Prostate gland (tissue), 2 donors: Measurements from ENCODE around the gene MEIS2. TPM values are rescaled to one million over a fixed set of nuclear protein-coding genes. Genes with fewer than 3 reads are reported as not detected.

Source experiments
- DNase-seq: peaks from one replicate; pipeline ENCODE4 v3.0.0-alpha.2; 2019; ENCODE audit warnings: low spot score
- H3K27ac ChIP-seq, 2 donors: fragments of 200-600 bp; sonication (generic); 2 replicates each; pipeline ENCODE4 v1.5.1; 2017 to 2019
- H3K27me3 ChIP-seq: fragments of 200-600 bp; sonication (generic); replicated peaks from 2 replicates; pipeline ENCODE4 v1.5.1; 2019; ENCODE audit not compliant: insufficient read depth
- H3K36me3 ChIP-seq, 2 donors: fragments of 200-600 bp; sonication (generic); 1 replicate in 1 of 2; 2 replicates in 1 of 2; pipeline versions ENCODE4 v1.5.1 to v1.8.1; 2017 to 2019
- H3K4me1 ChIP-seq: fragments of 200-600 bp; sonication (generic); replicated peaks from 2 replicates; pipeline ENCODE4 v1.5.1; 2019
- H3K4me3 ChIP-seq, 2 donors: fragments of 200-600 bp; sonication (generic); 2 replicates each; pipeline ENCODE4 v1.5.1; 2017 to 2019
- H3K9me3 ChIP-seq: fragments of 200-600 bp; sonication (generic); 2 replicates; pipeline ENCODE4 v1.5.1; 2017
- POLR2A ChIP-seq: fragments of 450-650 bp; IDR thresholded peaks from one replicate; pipeline ENCODE4 v1.6.1; 2016; ENCODE audit warnings: antibody characterized with exemption, mild to moderate bottlenecking
- POLR2AphosphoS5 ChIP-seq: sonication (generic); formaldehyde crosslinking; IDR thresholded peaks from one replicate; pipeline ENCODE4 v1.6.1; 2017; ENCODE audit warnings: antibody characterized with exemption
- WGBS: methylation state at CpG from one replicate; pipeline ENCODE4 v1.1.5; 2018; 5-methylcytosine and 5-hydroxymethylcytosine counted together
- intact Hi-C: fragments of 100-400 bp; cut with DNase I; formaldehyde crosslinking; loops from one replicate; pipeline ENCODE4 v1.14.2; 2022
- total RNA-seq, 2 donors: library from RNA; depleted of rRNA; stranded (reverse); fragments of >200 nt; gene quantifications; one replicate each; pipeline ENCODE4 v1.1.0, GENCODE V29; 2016
- TF ChIP-seq, protein P1 (sequence below), 4 experiments: fragments of 200-600 bp in 2 of 4; fragments of 450-650 bp in 2 of 4; sonication (generic) in 2 of 4; IDR thresholded peaks; 1 replicate in 3 of 4; 2 replicates in 1 of 4; pipeline ENCODE4 v1.5.1; 2016 to 2019; ENCODE audit warnings: antibody characterized with exemption in 4 of 4, mild to moderate bottlenecking in 2 of 4, moderate library complexity in 2 of 4

The MEIS2 gene
- total RNA-seq, 2 donors from 2014 or later = 53.4 to 73.2 TPM

DNA sequence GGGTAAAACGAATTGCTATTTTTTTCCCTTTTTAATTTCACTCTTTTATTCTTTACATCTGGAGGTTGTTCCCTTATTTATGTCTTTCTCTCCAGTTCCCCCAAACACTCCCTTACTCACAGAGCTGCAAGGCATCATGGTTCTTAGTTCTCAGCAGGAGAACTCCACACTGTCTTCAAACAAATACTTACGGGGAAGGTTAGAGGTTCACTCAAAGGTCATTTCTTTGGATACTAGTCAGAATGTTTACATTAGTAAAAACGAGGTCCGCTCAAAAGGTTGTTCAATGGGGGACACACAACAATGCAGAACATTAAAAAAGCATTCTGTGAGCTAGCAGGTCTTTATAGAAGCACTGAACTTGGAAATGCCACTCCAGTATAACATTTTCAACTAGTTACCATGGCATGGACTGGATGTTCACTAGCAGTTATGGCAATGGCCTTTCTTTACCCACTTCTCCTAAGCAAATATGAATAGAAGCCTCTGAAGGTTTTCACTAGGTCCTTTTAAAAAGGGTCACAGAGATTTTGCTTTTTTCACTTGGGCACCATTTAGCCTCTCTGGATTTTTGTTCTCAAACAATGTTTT is 201.7 kb downstream of the MEIS2 start:
- Histone ChIP-seq H3K27ac (no peak overlapping the region), H3K9me3 (no peaks in the 10 kb centered on the region), H3K27me3 (no peaks in the 10 kb centered on the region), H3K4me3 (no peak overlapping the region), H3K4me1 (no peaks in the 10 kb centered on the region), H3K36me3 (peaks cover 0 to 7% of the 10 kb centered on the region in 2 donors)
- intact Hi-C loops = no loop called here
- 43% methylated on average over 4 of the region's 4 CpGs for WGBS
- DNase-seq = no peak
- TF ChIP-seq, protein P1, sequence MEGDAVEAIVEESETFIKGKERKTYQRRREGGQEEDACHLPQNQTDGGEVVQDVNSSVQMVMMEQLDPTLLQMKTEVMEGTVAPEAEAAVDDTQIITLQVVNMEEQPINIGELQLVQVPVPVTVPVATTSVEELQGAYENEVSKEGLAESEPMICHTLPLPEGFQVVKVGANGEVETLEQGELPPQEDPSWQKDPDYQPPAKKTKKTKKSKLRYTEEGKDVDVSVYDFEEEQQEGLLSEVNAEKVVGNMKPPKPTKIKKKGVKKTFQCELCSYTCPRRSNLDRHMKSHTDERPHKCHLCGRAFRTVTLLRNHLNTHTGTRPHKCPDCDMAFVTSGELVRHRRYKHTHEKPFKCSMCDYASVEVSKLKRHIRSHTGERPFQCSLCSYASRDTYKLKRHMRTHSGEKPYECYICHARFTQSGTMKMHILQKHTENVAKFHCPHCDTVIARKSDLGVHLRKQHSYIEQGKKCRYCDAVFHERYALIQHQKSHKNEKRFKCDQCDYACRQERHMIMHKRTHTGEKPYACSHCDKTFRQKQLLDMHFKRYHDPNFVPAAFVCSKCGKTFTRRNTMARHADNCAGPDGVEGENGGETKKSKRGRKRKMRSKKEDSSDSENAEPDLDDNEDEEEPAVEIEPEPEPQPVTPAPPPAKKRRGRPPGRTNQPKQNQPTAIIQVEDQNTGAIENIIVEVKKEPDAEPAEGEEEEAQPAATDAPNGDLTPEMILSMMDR (IDR thresholded peaks at IDR 0.05) = no peak
- TF ChIP-seq POLR2AphosphoS5 = no peak
- no peak for TF ChIP-seq POLR2A

DNA sequence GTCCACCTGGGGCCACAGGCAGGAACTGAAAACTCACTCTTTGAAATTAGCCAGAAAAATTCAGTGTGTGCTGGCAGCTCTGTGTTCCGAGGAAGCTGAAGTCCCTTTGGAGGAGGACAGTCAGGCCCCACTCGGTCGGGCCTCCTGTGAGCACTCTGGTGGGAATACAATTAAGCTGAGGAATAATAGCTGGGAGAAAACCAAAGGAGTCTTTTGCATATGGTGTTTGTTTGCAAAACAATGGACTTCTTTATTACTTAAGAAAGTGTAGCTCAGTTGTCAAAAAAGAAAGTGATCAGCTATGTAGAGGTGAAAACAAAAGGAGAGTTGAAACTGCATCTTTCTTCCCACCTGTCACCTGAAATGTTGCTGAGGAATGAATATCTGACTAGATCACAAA is 202.5 kb downstream of the MEIS2 start:
- H3K27ac ChIP-seq = peak overlapping the region in 1 of 2 donors; percentile 8
- 15% methylated on average over 3 of the region's 3 CpGs for WGBS

DNA sequence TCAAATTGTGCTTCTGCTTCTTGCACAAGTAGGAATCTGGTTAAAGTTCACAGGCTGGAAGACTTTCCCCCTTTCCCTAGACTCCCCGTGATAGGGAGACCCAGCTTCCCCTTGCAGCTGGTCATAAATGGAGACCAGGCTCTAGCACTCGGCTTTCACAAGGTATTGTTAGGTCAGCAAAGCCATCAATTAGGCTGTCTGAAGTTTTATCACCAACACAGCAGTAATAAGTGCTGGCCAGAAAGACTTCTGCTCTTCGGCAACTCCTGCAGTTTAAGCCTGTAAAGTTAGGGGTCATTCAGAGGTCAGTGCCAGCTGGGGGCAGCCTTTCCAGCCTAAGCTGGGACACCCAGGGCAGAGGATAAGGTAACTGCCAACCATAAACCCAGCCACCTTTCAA is 203.4 kb downstream of the MEIS2 start:
- intact Hi-C loops = no loop called here
- H3K36me3 ChIP-seq = peaks cover 0 to 7% of the 10 kb centered on the region in 2 donors
- DNase-seq = no peak
- H3K27me3 ChIP-seq = no peaks in the 10 kb centered on the region
- WGBS = 8% methylated on average over 3 of the region's 3 CpGs
- H3K27ac ChIP-seq = peak overlapping the region in 1 of 2 donors; percentile 19
- no peaks in the 10 kb centered on the region for H3K4me1 ChIP-seq
- TF ChIP-seq POLR2AphosphoS5 = no peak
- TF ChIP-seq, protein P1 (IDR thresholded peaks at IDR 0.05) = no peak
- no peak for TF ChIP-seq POLR2A
- no peaks in the 10 kb centered on the region for H3K9me3 ChIP-seq
- H3K4me3 ChIP-seq = no peak overlapping the region

More for the DNA sequence above, 202.5 kb downstream of the MEIS2 start:
- intact Hi-C loops = no loop called here
- Histone ChIP-seq H3K4me3 (no peak overlapping the region), H3K36me3 (peaks cover 0 to 7% of the 10 kb centered on the region in 2 donors), H3K9me3 (no peaks in the 10 kb centered on the region), H3K4me1 (no peaks in the 10 kb centered on the region), H3K27me3 (no peaks in the 10 kb centered on the region)
- TF ChIP-seq, protein P1 (IDR thresholded peaks at IDR 0.05) = no peak
- TF ChIP-seq POLR2AphosphoS5 = no peak
- TF ChIP-seq POLR2A = no peak
- no peak for DNase-seq

DNA sequence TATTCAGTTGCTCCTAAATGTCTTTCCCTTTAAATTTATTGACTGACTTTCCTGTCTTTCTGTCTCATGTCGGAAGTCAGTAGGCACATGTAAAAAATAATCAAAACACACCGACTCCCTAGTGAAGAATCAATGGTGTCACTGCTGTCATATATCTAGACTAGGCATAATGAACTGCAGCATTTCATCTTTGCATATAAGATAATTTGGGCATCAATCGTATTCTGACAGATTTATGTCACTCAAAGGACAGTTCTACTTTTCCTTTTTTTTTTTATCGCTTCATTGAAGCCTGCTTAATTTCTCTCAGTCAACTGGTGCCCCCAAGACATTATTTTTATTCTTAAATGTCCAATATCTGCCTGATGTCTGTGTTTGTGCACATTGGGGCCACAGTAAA is 206.3 kb downstream of the MEIS2 start:
- Histone ChIP-seq H3K36me3 (peaks cover 0 to 7% of the 10 kb centered on the region in 2 donors), H3K4me1 (no peaks in the 10 kb centered on the region), H3K9me3 (no peaks in the 10 kb centered on the region), H3K4me3 (no peak overlapping the region), H3K27me3 (no peaks in the 10 kb centered on the region), H3K27ac (no peak overlapping the region)
- intact Hi-C loops = no loop called here
- DNase-seq = no peak
- 73% methylated on average over 4 of the region's 4 CpGs for WGBS
- TF ChIP-seq, protein P1 (IDR thresholded peaks at IDR 0.05) = no peak
- TF ChIP-seq POLR2AphosphoS5 (no peak), POLR2A (no peak)

DNA sequence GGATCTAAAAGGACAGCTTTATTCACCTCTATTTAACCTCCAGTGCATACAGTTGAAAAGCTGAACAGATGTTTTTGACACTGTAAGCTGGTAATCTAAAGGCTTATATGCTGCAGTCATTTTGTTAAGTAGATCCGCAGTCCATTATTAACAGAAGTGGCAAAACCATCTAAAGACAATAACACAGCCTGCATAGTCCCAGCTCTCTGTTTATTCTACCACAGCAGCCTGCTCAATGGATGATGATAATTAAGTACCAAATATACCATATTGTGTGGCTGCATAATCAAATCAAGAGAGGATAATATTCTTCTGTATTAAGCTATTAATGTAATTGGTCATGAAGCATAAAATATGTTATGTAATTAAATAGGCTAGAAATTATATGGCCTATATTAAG is 207.1 kb downstream of the MEIS2 start:
- peaks cover 0 to 7% of the 10 kb centered on the region in 2 donors for H3K36me3 ChIP-seq
- intact Hi-C loops = no loop called here
- H3K27me3 ChIP-seq = no peaks in the 10 kb centered on the region
- WGBS = 79% methylated on average over 1 of the region's 1 CpG
- no peak for DNase-seq
- no peaks in the 10 kb centered on the region for H3K4me1 ChIP-seq
- H3K9me3 ChIP-seq = no peaks in the 10 kb centered on the region
- H3K27ac ChIP-seq = no peak overlapping the region
- TF ChIP-seq, protein P1 (IDR thresholded peaks at IDR 0.05) = no peak
- TF ChIP-seq POLR2A (no peak), POLR2AphosphoS5 (no peak)
- no peak overlapping the region for H3K4me3 ChIP-seq
